DND-41 (cell line): ENCODE results near the gene PAEP.

Experiments
- ATAC-seq: fragments of 200-7000 bp; cut with Tn5 transposase; 3 replicates; pipeline ENCODE4 v1.9.1; 2021; ENCODE audit warnings: low read depth; ENCODE audit not compliant: insufficient read depth
- DNase-seq: peaks from one replicate; pipeline ENCODE4 v3.0.0-alpha.2; 2020
- H2AFZ ChIP-seq: 2 replicates; pipeline ENCODE4 v1.6.0; 2012; ENCODE audit warnings: low read depth, low read length
- H3K27ac ChIP-seq: 2 replicates; pipeline ENCODE4 v1.5.1; 2012; ENCODE audit warnings: low read length, inconsistent platforms
- H3K27me3 ChIP-seq: fragments of 200-600 bp; sonication (generic); 2 replicates; pipeline ENCODE4 v1.6.0; 2012; ENCODE audit warnings: low read length, mild to moderate bottlenecking, inconsistent platforms; ENCODE audit not compliant: insufficient read depth, poor library complexity
- H3K36me3 ChIP-seq: 2 replicates; pipeline ENCODE4 v1.5.1; 2012; ENCODE audit warnings: low read length, inconsistent platforms; ENCODE audit not compliant: insufficient read depth
- H3K4me1 ChIP-seq: 2 replicates; pipeline ENCODE4 v1.5.1; 2012; ENCODE audit warnings: mild to moderate bottlenecking, low read length; ENCODE audit not compliant: insufficient read depth
- H3K4me2 ChIP-seq: 2 replicates; pipeline ENCODE4 v1.6.0; 2012; ENCODE audit warnings: mild to moderate bottlenecking, moderate library complexity, low read length, inconsistent platforms; ENCODE audit not compliant: insufficient read depth
- H3K4me3 ChIP-seq, 2 experiments: fragments of 200-600 bp in 1 of 2; shearing (Covaris generic) in 1 of 2; 2 replicates each; pipeline ENCODE4 v1.5.1; 2012 to 2016; ENCODE audit warnings: inconsistent platforms in 2 of 2, low read length in 2 of 2, mild to moderate bottlenecking in 2 of 2, low read depth in 1 of 2, moderate library complexity in 1 of 2
- H3K79me2 ChIP-seq: 2 replicates; pipeline ENCODE4 v1.6.0; 2012; ENCODE audit warnings: low read length, inconsistent platforms; ENCODE audit not compliant: insufficient read depth
- H3K9ac ChIP-seq: 2 replicates; pipeline ENCODE4 v1.6.0; 2012; ENCODE audit warnings: low read depth, mild to moderate bottlenecking, inconsistent platforms, low read length, moderate library complexity
- H3K9me3 ChIP-seq: 2 replicates; pipeline ENCODE4 v1.5.1; 2012; ENCODE audit warnings: low read length, moderate library complexity, mild to moderate bottlenecking, inconsistent platforms; ENCODE audit not compliant: insufficient read depth, severe bottlenecking
- H4K20me1 ChIP-seq: 2 replicates; pipeline ENCODE4 v1.6.0; 2012; ENCODE audit warnings: low read length; ENCODE audit not compliant: insufficient read depth
- CTCF ChIP-seq: IDR thresholded peaks from 2 replicates; pipeline ENCODE4 v1.5.1; 2012; ENCODE audit warnings: borderline replicate concordance, low read length, moderate library complexity, mild to moderate bottlenecking; ENCODE audit not compliant: poor library complexity, severe bottlenecking; ENCODE audit errors: extremely low read depth
- EZH2 ChIP-seq: IDR thresholded peaks from 3 replicates; pipeline ENCODE4 v1.6.1; 2012; ENCODE audit warnings: borderline replicate concordance, low read depth, mild to moderate bottlenecking, moderate library complexity, low read length, inconsistent platforms; ENCODE audit not compliant: severe bottlenecking

Gene PAEP

DNA sequence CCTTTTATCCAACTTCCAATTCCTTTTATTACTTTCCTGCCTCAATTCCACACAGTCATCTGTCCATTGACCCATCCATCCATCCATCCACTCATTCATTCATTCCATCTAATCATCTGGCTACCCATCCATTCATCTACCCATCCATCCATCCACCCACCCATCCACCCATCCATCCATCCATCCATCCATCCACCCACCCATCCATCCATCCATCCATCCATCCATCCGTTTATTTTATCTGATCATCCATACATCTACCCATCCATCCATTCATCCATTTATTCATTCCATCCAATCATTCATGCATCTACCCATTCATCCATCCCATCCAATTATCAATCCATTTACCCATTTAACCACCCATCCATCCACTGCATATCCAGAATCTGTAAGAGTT is 11.6 kb downstream of the PAEP start:
- ATAC-seq: no peak
- no peaks in the 10 kb centered on the region for H3K9me3 ChIP-seq
- H3K9ac ChIP-seq: no peak overlapping the region
- no peaks in the 10 kb centered on the region for H3K79me2 ChIP-seq
- H3K4me2 ChIP-seq: no peak overlapping the region
- no peak for DNase-seq
- H3K27me3 ChIP-seq: no peaks in the 10 kb centered on the region
- no peaks in the 10 kb centered on the region for H3K4me1 ChIP-seq
- H2AFZ ChIP-seq: no peak overlapping the region
- H3K27ac ChIP-seq: no peak overlapping the region
- TF ChIP-seq CTCF (no peak), EZH2 (no peak)
- H3K36me3 ChIP-seq: no peaks in the 10 kb centered on the region
- H3K4me3 ChIP-seq: no peak overlapping the region
- H4K20me1 ChIP-seq: no peaks in the 10 kb centered on the region

DNA sequence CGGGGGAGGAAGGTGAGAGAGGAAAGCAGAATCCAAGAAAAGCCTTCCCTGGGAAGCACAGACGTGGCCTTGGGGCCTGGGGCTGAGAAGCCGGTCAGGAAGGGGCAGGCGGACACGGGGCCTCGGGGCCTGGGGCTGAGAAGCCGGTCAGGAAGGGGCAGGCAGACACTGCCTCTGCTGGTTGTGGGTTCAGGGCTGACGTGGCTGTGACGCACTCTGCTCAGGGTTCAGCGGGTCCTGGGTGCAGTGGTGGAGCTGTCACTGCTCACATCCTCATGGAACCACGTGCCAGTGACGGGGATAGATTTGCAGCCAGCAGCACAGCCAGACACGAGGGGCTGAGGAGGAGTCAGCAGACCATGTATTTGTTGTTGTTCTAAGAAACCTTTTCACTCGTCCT is 12.8 kb downstream of the PAEP start:
- TF ChIP-seq EZH2 (no peak), CTCF (no peak)
- Histone ChIP-seq H2AFZ (no peak overlapping the region), H3K36me3 (no peaks in the 10 kb centered on the region), H3K4me2 (no peak overlapping the region), H3K9me3 (no peaks in the 10 kb centered on the region), H4K20me1 (no peaks in the 10 kb centered on the region), H3K79me2 (no peaks in the 10 kb centered on the region), H3K4me1 (no peaks in the 10 kb centered on the region), H3K27ac (no peak overlapping the region), H3K4me3 (no peak overlapping the region), H3K27me3 (no peaks in the 10 kb centered on the region), H3K9ac (no peak overlapping the region)
- ATAC-seq: no peak
- DNase-seq: no peak

DNA sequence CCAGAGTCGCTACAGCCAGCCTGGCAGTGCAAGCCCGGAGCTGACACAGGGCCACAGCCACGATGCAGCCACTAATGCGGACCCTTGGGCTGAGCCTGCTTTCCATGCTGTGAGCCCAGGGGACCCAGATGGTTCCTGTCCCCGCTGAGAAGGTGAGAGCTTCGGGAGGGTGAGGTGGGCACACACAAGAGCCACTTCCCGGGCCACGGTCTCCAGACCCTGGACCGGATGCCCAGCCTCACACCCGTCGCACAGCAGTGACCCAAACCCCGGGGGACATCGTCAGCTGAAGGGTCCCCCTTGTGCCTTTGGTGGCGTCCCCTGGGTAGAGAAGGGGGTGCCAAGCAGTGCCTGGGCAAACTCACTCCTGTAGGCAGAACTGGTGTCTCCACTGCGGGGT is 13.4 kb downstream of the PAEP start:
- Histone ChIP-seq H3K27me3 (no peaks in the 10 kb centered on the region), H4K20me1 (no peaks in the 10 kb centered on the region), H2AFZ (no peak overlapping the region), H3K36me3 (no peaks in the 10 kb centered on the region), H3K27ac (no peak overlapping the region), H3K9me3 (no peaks in the 10 kb centered on the region), H3K4me2 (no peak overlapping the region), H3K4me3 (no peak overlapping the region), H3K4me1 (no peaks in the 10 kb centered on the region), H3K79me2 (no peaks in the 10 kb centered on the region), H3K9ac (no peak overlapping the region)
- TF ChIP-seq EZH2 (no peak), CTCF (no peak)
- no peak for ATAC-seq
- no peak for DNase-seq

DNA sequence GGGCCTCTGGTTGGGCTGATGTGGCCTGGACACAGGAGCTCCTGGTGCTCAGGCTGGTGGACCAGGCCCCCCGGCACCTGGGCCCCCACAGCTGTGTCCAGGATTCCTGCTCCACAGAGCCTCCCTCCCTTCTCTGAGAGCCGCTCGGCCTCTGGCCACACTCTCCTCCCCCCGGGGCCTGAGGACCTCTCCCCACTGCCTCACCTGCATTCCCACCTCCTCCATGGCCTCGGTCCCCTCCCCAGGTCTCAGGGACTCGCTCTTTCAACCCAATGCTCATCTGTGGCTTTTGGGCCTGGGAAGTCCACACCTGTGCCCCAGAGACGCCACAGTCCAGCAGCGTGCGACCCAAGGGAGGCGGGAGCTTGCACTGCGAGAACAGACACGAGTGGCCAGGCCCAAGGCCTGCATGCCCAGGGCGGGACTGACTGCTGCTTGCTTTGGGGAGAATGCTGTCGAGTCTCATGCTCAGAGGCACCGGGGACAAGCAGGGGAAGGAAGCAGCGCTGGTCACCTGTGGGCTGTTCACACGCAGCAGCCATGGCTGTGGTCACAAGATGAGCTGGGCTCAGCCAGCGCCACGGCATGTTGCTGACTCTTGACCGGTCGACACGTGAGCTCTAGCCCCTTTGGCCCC is 14.6 kb downstream of the PAEP start:
- no peak overlapping the region for H3K27ac ChIP-seq
- no peaks in the 10 kb centered on the region for H4K20me1 ChIP-seq
- no peaks in the 10 kb centered on the region for H3K9me3 ChIP-seq
- no peak overlapping the region for H3K4me2 ChIP-seq
- ATAC-seq (no peak), DNase-seq (no peak)
- no peak overlapping the region for H3K9ac ChIP-seq
- no peaks in the 10 kb centered on the region for H3K4me1 ChIP-seq
- H3K4me3 ChIP-seq: no peak overlapping the region
- no peaks in the 10 kb centered on the region for H3K36me3 ChIP-seq
- no peak overlapping the region for H2AFZ ChIP-seq
- TF ChIP-seq CTCF (no peak), EZH2 (no peak)
- H3K79me2 ChIP-seq: no peaks in the 10 kb centered on the region
- H3K27me3 ChIP-seq: no peaks in the 10 kb centered on the region
